Measurements from ENCODE around the gene CPSF3.

CPSF3 gene

GRCh38 chr2:9478526-9478925 lies 55.1 kb downstream of the CPSF3 start:
- DNase-seq (ENCODE audit: low read depth), result no peak
- TF ChIP-seq, protein P1, sequence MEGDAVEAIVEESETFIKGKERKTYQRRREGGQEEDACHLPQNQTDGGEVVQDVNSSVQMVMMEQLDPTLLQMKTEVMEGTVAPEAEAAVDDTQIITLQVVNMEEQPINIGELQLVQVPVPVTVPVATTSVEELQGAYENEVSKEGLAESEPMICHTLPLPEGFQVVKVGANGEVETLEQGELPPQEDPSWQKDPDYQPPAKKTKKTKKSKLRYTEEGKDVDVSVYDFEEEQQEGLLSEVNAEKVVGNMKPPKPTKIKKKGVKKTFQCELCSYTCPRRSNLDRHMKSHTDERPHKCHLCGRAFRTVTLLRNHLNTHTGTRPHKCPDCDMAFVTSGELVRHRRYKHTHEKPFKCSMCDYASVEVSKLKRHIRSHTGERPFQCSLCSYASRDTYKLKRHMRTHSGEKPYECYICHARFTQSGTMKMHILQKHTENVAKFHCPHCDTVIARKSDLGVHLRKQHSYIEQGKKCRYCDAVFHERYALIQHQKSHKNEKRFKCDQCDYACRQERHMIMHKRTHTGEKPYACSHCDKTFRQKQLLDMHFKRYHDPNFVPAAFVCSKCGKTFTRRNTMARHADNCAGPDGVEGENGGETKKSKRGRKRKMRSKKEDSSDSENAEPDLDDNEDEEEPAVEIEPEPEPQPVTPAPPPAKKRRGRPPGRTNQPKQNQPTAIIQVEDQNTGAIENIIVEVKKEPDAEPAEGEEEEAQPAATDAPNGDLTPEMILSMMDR (IDR thresholded peaks at IDR 0.05; ENCODE audit: control insufficient read depth, extremely low read depth, insufficient read depth), result no peak
- no peak overlapping the region for H3K4me3 ChIP-seq (ENCODE audit: low read depth, low read length)

GRCh38 chr2:9480157-9480556 lies 56.7 kb downstream of the CPSF3 start:
- TF ChIP-seq, protein P1 (IDR thresholded peaks at IDR 0.05; ENCODE audit: control insufficient read depth, extremely low read depth, insufficient read depth), result no peak
- no peak for DNase-seq (ENCODE audit: low read depth)
- H3K4me3 ChIP-seq (ENCODE audit: low read depth, low read length), result no peak overlapping the region

- no peak overlapping the region for H3K4me3 ChIP-seq (ENCODE audit: low read depth, low read length)
- no peak for DNase-seq (ENCODE audit: low read depth)
- TF ChIP-seq, protein P1 (IDR thresholded peaks at IDR 0.05; ENCODE audit: control insufficient read depth, extremely low read depth, insufficient read depth), result no peak
Measured at GRCh38 chr2:9483107-9483506, 59.7 kb downstream of the CPSF3 start.

DNA sequence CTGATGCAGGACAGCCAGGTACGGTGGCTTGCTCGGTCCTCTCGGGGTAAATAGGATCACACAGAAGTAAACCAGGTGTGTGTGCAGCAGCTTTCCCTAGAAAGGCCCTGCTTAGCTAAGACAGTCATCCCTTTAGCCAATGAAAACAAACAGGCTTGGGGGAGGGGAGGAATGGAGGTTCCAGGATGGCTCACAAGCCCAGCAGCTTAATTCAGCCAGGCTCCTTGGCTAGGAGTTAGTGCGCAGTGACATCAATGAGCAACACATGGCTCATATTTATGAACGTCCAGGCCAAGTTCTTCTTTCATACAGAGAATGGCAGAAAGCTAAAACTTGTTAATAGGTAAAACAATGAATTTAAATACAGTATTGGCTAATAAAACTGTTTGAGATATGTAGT lies 61.1 kb downstream of the CPSF3 start:
- DNase-seq (ENCODE audit: low read depth), result no peak
- TF ChIP-seq, protein P1 (IDR thresholded peaks at IDR 0.05; ENCODE audit: control insufficient read depth, extremely low read depth, insufficient read depth), result no peak
- H3K4me3 ChIP-seq (ENCODE audit: low read depth, low read length), result no peak overlapping the region

- no peak for DNase-seq (ENCODE audit: low read depth)
- TF ChIP-seq, protein P1 (IDR thresholded peaks at IDR 0.05; ENCODE audit: control insufficient read depth, extremely low read depth, insufficient read depth), result no peak
- H3K4me3 ChIP-seq (ENCODE audit: low read depth, low read length), result no peak overlapping the region
Measured at GRCh38 chr2:9488583-9489547, 65.4 kb downstream of the CPSF3 start.

GRCh38 chr2:9490789-9491188 lies 67.3 kb downstream of the CPSF3 start:
- no peak for DNase-seq (ENCODE audit: low read depth)
- TF ChIP-seq, protein P1 (IDR thresholded peaks at IDR 0.05; ENCODE audit: control insufficient read depth, extremely low read depth, insufficient read depth), result no peak
- no peak overlapping the region for H3K4me3 ChIP-seq (ENCODE audit: low read depth, low read length)
